GM18526 (cell line): ENCODE data around the gene DPP9.

Experiments used
- POLR2A ChIP-seq: IDR thresholded peaks from 3 replicates; pipeline ENCODE4 v1.6.1; 2011; ENCODE audit not compliant: insufficient read length; ENCODE audit errors: extremely low read depth

Gene DPP9

DNA sequence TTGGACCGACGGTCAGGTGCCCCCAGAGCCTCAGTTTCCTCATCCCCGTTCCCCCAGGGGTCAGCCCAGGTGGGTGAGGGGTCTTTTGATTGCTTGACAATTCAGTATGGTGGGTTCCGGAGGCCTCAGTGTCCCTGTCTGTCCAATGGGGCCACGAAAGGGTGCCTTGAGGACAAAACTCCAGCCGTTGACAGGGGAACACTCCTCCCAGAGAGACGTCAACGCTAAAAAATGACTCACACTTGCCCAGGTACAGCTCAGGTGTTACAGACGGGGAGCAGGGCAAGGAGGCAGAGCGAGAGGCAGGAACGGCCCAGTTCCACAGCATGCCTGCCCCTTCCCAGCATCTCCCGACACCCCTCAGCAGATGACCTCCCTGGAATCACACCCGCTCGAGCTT, 82.5 kb downstream of the DPP9 start:
- no peak for TF ChIP-seq POLR2A

DNA sequence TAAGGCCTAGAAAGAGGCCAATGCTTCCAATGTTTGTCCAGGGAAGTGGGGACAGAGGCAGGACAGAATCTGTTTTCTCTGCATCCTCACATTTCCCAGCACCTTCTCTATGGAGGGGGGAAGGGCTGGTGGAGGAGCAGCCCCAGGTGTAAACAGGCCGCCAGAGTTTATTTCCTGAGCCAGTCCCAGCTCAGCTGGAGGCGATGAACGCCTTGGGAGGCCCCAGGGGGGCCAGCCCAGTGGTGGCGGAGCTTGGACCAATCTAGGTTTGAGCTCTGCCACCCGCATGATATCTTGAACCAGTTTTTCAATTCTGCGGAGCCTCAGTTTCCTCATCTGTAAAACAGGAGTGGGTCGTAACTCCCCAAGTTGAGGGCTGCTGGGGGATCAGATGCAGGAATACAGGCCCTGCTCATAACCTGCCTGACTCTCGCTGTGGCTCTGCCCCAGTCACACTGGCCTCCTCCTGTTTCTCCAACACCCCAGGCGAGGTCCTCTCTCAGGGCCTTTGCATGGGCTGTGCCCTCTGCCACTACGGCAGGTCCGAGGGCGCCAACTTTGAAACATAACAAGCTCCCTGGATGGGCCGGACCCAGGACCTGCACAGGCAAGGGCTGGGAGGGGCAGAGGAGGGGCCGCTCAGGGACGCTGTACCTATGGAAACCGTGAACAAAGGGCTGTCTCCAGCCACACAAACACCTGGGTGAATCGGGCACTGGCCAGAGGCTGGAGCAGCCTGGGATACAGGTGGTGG, 83.2 kb downstream of the DPP9 start:
- no peak for TF ChIP-seq POLR2A

DNA sequence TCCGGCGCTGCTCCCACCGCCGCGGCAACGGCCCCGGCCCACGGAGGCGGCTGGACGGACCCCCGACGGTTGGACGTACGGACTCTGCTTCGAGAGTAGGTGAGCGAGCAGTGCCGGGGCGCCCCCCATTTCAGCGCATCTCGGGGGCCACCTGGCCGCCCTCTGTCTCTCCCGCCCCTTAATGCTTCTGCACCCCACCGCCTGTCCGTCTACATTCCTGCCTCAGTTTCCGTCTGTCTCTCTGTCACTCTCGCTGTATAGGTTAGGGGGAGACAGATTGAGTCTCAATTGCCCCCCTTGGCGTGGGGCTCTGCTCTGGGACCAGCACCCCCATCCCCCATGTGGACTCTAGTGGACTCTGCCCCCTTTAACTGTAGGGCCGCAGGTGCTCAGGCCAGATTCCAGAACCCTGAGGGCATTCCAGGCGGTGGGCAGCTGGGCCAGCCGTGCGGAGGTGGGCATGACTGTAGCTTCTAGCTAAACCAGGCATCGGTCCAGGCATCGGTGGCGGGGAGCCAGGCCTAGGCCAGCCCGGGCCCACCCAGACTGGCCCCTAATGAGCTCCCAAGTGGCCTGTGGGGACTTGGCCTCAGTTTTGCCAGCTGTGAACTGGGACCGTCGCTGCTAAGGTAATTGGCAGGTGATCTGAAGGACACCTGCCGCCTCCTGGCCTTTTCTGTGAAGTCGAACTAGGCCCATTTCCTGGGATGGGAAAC, 84.0 kb downstream of the DPP9 start:
- TF ChIP-seq POLR2A, result peak; percentile 24

DNA sequence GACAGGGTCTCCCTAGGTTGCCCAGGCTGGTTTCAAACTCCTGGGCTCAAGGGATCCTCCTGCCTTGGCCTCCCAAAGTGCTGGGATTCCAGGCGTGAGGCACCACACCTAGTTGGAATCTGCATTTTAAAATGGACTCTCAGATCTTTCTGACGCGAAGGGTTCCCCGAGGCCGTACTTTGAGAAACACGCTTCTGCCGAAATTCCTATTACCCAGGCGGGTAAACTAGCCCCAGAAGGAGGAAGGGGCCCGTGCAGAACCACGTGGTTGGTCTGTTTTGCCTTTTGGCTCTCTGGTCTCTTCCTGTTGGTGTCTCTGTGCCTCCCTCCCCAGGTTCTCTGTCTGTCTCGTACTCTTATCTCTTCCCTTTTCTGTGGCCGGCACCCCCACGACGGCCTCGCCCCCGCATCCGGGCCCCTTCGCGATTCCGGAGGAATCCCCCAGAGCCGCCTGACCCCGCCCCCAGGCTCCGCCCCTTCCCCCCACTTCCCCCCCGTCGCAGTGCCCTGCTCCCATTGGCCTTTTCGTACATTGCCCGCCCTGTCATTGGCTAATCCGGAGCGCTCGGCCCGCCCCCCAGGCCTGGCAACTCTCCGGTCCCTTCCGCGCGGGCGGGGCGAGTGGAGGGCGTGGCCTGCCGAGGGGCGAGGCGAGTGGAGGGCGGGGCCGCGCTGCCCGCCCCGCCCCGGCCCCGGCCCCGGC, 84.7 kb downstream of the DPP9 start, which contains the start of gene TNFAIP8L1:
TSS of gene TNFAIP8L1 (plus strand) at position 689 of the 703 bp plus-strand sequence. CDS start 12,354 bp downstream, outside the sequence.
- peak; percentile 32 for TF ChIP-seq POLR2A

DNA sequence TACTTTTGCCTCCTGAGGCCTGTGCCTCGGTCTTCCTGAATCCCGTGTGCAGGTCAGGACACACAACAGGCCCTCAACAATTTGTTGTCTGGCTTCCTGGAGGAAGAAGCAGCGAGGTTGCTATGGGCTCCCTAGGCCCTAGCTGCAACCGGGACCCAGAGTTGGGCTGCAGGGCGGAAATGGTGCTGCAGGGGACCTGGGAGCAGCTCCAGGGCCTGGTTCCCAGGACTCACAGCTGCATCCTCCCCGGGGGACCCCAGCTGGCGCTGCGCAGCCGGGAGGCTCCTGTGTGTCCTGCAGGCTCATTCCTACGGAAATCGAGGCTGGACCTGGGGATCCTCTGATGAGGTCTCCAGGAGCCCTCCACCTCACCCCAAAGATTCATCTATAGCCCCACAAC, 85.3 kb downstream of the DPP9 start:
- no peak for TF ChIP-seq POLR2A

DNA sequence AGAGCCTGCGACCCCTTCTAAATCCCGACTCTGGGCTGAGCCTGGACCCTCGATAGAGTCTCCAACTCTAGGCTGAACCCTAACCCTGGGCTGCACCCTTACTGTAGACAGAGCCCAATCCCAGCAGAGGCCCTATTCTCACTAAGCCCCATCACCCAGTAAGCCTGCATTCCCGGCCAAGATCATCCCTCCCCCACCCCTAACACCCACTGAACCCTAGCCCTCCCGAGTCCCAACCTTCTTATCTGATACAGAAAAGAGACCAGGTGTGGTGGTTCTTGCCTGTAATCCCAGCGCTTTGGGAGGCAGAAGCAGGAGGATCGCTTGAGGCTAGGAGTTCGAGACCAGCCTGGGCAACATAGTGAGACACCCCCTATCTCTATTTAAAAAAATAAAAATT, 86.9 kb downstream of the DPP9 start:
- TF ChIP-seq POLR2A, result no peak

DNA sequence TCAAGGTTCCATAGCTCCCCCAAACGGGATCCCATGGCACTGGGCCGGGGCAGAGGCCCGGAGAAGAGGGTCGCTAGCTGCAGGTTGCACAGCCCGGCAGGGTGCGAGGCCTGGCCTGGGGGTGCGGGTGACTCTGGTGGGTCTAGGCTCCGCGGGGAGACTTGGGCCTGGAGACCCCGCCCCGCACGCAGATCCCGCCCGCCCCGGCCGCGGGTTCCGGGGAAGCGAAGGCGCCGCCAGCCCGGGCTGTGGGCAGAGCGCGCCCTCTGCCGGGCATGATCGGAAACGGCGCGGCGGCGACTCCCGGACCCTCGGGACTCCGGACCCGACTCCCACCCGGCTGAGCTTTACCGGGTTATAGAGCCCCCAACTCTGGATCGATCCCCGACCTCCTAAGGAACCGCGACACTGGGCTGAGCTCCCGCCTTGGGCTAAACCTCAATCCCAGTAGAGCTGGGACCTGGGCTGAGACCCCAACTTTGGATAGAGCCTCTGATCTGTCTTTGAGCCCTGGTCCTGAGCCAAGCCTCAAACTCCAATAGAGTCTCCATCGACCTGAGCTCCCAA, 87.4 kb downstream of the DPP9 start:
- TF ChIP-seq POLR2A, result no peak

DNA sequence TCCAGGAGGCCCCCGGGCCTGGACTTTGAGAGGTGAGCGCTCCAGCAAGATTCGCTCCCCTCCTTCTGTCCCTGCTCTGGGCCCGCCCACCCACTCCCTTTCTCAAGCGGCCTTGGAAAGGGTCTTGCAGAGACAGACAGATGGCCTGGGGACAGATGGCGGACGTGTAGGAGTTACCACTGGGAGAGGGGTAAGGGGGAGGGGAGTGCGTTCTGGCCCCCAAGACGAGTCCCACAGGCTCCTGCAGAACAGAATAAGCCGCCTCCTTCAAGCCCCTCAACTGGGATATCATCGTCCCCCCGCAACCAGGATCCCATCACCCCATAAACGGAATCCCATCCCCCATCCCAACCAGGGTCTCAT, 87.9 kb downstream of the DPP9 start:
- no peak for TF ChIP-seq POLR2A

DNA sequence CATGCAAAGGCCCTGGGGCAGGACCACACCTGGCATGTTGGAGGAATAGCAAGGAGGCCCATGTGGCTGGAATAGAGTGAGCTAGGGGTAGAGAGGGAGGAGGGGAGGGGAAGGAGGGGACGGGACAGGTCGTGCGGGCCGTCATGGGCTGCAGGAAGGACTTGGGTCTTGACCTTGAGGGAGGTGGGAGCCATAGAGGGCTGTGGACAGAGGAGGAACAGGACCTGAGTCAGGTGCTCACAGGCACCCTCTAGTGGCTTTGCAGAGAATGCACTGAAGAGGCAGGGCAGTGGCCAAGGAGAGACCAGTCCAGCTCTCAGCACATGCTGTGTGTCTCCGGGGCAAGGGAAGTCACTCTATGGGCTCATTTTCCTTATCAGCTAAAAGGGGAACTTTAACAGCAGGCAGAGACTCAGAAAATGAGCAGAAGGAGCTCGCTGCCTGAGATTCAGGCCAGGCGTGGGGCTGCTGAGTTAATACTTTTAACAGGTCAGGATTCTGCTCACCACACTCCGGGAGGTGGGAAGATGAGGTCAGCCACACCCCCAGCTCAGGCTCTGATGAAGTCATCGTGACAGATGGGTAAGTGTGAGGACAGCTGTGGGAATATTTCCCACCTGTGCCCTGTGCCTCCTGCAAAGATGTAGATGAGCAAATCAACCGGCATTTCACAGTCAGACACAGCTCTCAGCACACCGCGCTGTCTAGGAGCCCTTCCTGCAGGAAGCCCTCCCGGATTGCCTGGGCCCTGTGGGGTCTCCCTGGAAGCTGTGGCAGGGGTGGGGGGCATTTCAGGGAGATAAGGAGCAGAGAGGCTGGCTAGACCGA, 90.3 kb downstream of the DPP9 start:
- no peak for TF ChIP-seq POLR2A
